ENCODE data around the gene KDM4C. TPM values are rescaled to one million over a fixed set of nuclear protein-coding genes. Genes with fewer than 3 reads are reported as not detected.

The KDM4C gene
- total and polyA plus RNA-seq, 2 donors (not counting 1 experiment from before 2014, with no cell fraction given): 49.7 to 141 TPM

DNA sequence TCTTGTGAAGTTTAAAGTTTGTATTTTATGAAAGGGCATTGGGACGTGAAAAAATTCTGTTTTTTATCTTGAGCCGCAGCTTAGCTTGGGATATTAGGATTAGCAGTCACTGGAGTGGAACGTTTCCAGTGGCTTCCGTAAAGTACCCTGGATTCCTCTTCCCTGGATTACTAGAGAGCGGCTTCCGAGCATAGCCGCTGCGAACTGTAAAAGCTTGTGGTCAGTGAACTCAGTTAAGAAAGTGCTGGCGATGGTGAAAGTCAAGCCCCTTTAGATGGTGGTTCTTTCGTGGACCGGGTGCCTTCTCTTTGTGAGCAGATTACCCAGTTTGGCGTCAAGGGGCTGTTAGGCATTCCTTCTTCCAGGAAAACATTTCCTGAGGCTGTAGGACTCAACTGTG is 168.1 kb downstream of the KDM4C start:
- Histone ChIP-seq H3K4me1 (ENCODE audit: control insufficient read depth in 2 of 2, insufficient read depth in 2 of 2, low read length in 2 of 2) (peaks cover 3 to 6% of the 10 kb centered on the region in 2 donors), H2AFZ (ENCODE audit: insufficient read depth, low read depth, low read length, poor library complexity, severe bottlenecking) (no peak overlapping the region), H3K4me2 (replicated peaks; ENCODE audit: low read depth, low read length, poor library complexity, severe bottlenecking) (no peak overlapping the region), H4K20me1 (ENCODE audit: control insufficient read depth, insufficient read depth, low read length, poor library complexity, severe bottlenecking) (peaks cover 85% of the 10 kb centered on the region), H3K79me2 (ENCODE audit: control insufficient read depth, insufficient read depth, low read length) (peaks cover 94% of the 10 kb centered on the region), H3K9ac (ENCODE audit: low read length) (no peak overlapping the region), H3K27ac (ENCODE audit: low read length in 2 of 2) (no peak overlapping the region), H3K36me3 (replicated peaks in 1 of 2; ENCODE audit: control extremely low read depth in 1 of 2, control insufficient read depth in 1 of 2, extremely low read depth in 1 of 2, insufficient read depth in 2 of 2, low read length in 1 of 2) (peaks cover 2 to 37% of the 10 kb centered on the region in 2 experiments), H3K4me3 (ENCODE audit: control extremely low read depth in 1 of 5, extremely low read depth in 1 of 5, insufficient read depth in 1 of 5, low read depth in 2 of 5, low read length in 4 of 5) (no peak overlapping the region), H3K9me3 (ENCODE audit: control extremely low read depth in 1 of 3, control insufficient read depth in 2 of 3, insufficient read depth in 1 of 3, low read length in 2 of 3) (no peaks in the 10 kb centered on the region), H3K27me3 (replicated peaks in 1 of 4; ENCODE audit: control extremely low read depth in 1 of 4, control insufficient read depth in 3 of 4, insufficient read depth in 4 of 4, low read length in 3 of 4) (no peaks in the 10 kb centered on the region)
- DNase-seq (no peak), ATAC-seq (ENCODE audit: low read depth) (no peak)
- Mint-ChIP-seq H3K9me3 (ENCODE audit: insufficient read depth) (no peaks in the 10 kb centered on the region), H3K4me3 (no peak overlapping the region), H3K27ac (no peak overlapping the region), H3K4me1 (peaks cover 37% of the 10 kb centered on the region), H3K27me3 (no peaks in the 10 kb centered on the region)
- intact Hi-C loops (cut with micrococcal nuclease): no loop called here
- TF ChIP-seq, protein P1, sequence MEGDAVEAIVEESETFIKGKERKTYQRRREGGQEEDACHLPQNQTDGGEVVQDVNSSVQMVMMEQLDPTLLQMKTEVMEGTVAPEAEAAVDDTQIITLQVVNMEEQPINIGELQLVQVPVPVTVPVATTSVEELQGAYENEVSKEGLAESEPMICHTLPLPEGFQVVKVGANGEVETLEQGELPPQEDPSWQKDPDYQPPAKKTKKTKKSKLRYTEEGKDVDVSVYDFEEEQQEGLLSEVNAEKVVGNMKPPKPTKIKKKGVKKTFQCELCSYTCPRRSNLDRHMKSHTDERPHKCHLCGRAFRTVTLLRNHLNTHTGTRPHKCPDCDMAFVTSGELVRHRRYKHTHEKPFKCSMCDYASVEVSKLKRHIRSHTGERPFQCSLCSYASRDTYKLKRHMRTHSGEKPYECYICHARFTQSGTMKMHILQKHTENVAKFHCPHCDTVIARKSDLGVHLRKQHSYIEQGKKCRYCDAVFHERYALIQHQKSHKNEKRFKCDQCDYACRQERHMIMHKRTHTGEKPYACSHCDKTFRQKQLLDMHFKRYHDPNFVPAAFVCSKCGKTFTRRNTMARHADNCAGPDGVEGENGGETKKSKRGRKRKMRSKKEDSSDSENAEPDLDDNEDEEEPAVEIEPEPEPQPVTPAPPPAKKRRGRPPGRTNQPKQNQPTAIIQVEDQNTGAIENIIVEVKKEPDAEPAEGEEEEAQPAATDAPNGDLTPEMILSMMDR (IDR thresholded peaks at IDR 0.05): no peak
- TF ChIP-seq EZH2 (IDR thresholded peaks at IDR 0.05; ENCODE audit: borderline replicate concordance, insufficient read depth, low read depth, low read length, poor library complexity, severe bottlenecking): no peak
- ChIA-PET CTCF (no interaction called here), POLR2A (no interaction called here)
- WGBS (ENCODE audit: insufficient coverage): 100% methylated on average over 12 of the region's 12 CpGs

DNA sequence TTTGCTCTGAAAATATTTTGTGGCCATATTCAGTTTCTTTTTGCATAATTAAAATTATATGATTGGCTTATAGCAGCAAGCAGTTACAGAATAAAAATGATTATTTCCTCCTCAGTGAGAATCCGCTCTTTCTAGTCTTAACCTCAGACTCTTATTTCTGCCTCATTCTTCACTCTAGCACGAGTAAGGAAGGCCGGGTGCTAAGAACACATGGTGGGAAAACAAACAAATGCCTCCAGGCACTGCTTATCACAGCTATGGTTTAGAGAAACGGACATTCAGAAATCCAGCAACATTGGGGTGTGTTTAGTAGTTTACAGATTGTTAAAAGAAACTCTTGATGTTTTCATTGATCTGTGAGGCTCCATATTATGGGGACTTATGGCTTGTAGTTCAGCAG is 168.7 kb downstream of the KDM4C start:
- no peak overlapping the region for H3K27ac ChIP-seq (ENCODE audit: low read length in 2 of 2)
- peaks cover 0 to 33% of the 10 kb centered on the region in 2 experiments for H3K36me3 ChIP-seq (replicated peaks in 1 of 2; ENCODE audit: control extremely low read depth in 1 of 2, control insufficient read depth in 1 of 2, extremely low read depth in 1 of 2, insufficient read depth in 2 of 2, low read length in 1 of 2)
- intact Hi-C loops (cut with micrococcal nuclease): no loop called here
- no peak overlapping the region for H3K4me2 ChIP-seq (replicated peaks; ENCODE audit: low read depth, low read length, poor library complexity, severe bottlenecking)
- Mint-ChIP-seq H3K4me3 (no peak overlapping the region), H3K9me3 (ENCODE audit: insufficient read depth) (no peaks in the 10 kb centered on the region), H3K27me3 (no peaks in the 10 kb centered on the region), H3K4me1 (peaks cover 33% of the 10 kb centered on the region), H3K27ac (no peak overlapping the region)
- no peak overlapping the region for H3K4me3 ChIP-seq (ENCODE audit: control extremely low read depth in 1 of 5, extremely low read depth in 1 of 5, insufficient read depth in 1 of 5, low read depth in 2 of 5, low read length in 4 of 5)
- no peak overlapping the region for H3K9ac ChIP-seq (ENCODE audit: low read length)
- WGBS (ENCODE audit: insufficient coverage): 95% methylated on average over 3 of the region's 4 CpGs
- TF ChIP-seq EZH2 (IDR thresholded peaks at IDR 0.05; ENCODE audit: borderline replicate concordance, insufficient read depth, low read depth, low read length, poor library complexity, severe bottlenecking): no peak
- TF ChIP-seq, protein P1 (IDR thresholded peaks at IDR 0.05): no peak
- no peak for DNase-seq
- no peaks in the 10 kb centered on the region for H3K27me3 ChIP-seq (replicated peaks in 1 of 4; ENCODE audit: control extremely low read depth in 1 of 4, control insufficient read depth in 3 of 4, insufficient read depth in 4 of 4, low read length in 3 of 4)
- peaks cover 0 to under 1% of the 10 kb centered on the region in 2 donors for H3K4me1 ChIP-seq (ENCODE audit: control insufficient read depth in 2 of 2, insufficient read depth in 2 of 2, low read length in 2 of 2)
- peaks cover 91% of the 10 kb centered on the region for H3K79me2 ChIP-seq (ENCODE audit: control insufficient read depth, insufficient read depth, low read length)
- ATAC-seq (ENCODE audit: low read depth): no peak
- H3K9me3 ChIP-seq (ENCODE audit: control extremely low read depth in 1 of 3, control insufficient read depth in 2 of 3, insufficient read depth in 1 of 3, low read length in 2 of 3): no peaks in the 10 kb centered on the region
- no peak overlapping the region for H2AFZ ChIP-seq (ENCODE audit: insufficient read depth, low read depth, low read length, poor library complexity, severe bottlenecking)
- POLR2A ChIA-PET: no interaction called here
- CTCF ChIA-PET: interaction anchor here (0.6 kb wide), 1 partner anchor 8 kb away, joined by 3 read pairs; no protein-coding TSS in a partner anchor
- H4K20me1 ChIP-seq (ENCODE audit: control insufficient read depth, insufficient read depth, low read length, poor library complexity, severe bottlenecking): peaks cover 84% of the 10 kb centered on the region
